Measurements from ENCODE around the gene SH2D7.
"Not testable (repeated sequence)": the region's sequence is repeated elsewhere in the genome, so short reads cannot be mapped to it uniquely, and the experiment has no call there.

The SH2D7 gene

DNA sequence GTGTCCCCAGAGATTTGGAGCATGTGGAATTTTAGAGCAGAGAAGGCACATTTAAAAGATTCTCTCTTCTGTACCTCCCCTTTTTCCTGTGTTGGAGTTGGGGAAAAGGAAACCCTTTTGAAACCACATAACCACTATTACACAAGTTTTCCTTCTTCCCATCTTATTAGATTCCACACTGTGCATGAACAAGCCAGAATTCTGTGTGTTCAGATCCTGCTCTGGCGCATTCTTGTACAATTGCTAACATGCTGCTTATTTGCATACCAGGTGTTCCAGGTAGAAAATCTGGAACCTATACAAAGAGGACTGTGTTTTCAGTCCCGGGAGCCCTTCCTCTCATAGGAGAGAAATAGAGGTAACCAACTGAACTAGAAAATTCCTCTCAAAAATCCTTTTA is 41.4 kb downstream of the SH2D7 start:
- DNase-seq (ENCODE audit: low read depth in 2 of 2) = no peak

DNA sequence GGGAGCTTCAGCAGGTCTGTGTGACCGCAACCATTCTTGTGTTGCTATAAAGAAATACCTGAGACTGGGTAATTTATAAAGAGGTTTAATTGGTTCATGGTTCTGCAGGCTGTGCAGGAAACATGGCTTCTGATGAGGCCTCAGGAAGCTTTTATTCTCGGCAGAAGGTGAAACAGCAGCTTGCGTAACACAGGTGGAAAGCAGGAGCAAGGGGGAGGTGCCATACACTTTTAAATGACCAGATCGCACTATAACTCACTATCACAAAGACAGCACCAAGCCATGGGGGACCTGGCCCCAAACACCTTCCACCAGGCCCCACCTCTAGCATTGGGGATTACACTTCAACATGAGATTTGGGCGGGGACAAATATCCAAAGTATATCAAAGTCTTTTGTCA is 47.2 kb downstream of the SH2D7 start:
- DNase-seq (ENCODE audit: low read depth in 2 of 2) = no peak

DNA sequence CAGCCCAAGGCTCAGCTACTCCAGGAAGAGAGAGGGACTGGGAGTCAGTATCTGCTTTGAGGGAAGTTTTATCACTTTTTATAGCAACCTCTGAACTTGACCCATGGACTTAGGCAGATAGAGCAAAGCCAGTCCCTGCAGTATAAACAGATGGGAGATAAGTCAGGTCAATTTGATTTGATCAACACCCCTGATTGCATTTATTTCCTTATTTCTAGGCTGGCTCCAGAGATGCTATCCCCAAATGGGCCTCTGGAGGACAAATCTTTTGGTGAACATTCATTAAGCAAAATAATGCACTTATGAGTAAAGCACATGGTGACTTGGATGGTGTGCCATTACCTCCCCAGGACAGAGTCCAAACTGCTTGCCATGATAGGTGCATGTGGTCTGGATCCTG is 47.9 kb downstream of the SH2D7 start:
- no peak for DNase-seq (ENCODE audit: low read depth in 2 of 2)

DNA sequence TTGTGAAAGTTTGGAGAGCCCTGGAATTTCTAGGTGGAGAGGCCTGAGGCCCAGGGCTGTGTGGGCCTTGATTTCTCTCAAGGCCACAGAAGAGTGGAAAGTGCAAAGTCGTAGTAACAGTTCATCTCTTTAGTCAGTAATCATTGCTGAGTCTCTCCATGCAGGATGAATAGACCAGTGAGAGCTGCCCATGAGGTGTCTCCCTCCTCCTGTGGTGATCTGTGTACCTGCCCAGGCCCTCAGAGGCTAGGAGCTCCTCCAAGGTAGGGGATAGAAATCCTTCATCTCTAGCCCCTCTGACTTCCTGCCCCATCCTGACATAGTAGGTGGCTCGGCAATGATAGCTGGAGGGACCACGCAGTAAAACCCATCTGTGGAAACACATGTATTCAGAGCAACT is 50.0 kb downstream of the SH2D7 start:
- no peak for DNase-seq (ENCODE audit: low read depth in 2 of 2)

DNA sequence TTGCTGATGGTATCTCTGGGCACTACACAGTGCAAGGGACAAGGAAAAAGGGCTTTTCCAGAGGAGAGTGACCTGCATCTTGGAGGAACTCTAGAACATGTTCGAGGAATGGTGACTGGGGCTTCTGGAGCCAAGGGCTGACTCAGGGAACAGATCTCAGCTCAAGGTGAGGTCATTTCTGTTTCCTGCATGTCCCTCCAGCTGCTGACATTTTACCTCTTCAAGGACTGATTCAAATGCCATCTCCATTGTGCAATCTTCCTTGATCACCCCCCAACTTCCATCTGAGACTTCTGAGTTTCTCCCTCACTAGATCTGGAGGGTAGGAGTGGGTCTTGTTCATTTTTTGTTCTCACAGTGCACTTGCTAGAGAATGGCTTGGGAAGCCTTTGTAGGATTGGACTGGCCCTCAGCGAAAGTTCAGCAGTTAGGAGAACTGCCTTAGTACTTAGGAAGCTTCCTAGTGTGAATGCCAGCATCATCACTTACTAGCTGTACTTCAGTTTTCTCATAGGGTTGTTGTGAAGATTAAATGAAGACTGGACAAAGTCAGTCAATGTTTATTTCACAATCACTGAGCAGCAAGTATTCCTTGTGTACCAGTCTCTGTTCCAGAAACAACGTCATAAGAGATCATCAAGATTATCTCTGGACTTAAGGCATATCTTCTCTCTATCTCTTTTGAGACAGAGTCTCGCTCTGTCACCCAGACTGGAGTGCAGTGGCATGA is 54.2 kb downstream of the SH2D7 start:
- DNase-seq (ENCODE audit: low read depth in 2 of 2) = no peak

DNA sequence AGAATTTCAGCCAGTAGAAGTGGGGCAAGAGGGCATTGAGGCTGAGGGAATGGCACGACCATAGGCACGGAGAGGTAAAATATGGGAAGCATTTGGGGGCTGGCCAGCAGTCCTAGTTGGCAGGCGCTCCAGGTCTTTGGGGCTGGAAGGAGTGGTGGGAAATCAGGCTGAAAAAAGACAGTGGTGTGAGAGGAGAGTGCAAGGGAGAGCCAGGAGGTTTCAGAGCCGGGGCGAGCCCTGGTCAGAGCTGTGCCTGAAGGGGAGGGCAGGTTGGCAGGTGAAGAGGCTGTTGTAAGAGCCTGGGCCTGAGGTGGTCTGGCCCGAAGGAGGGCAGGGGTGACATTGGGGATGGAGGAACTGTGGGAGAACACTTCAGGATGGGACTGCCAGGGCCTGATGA is 55.2 kb downstream of the SH2D7 start:
- DNase-seq (ENCODE audit: low read depth in 2 of 2) = no peak

DNA sequence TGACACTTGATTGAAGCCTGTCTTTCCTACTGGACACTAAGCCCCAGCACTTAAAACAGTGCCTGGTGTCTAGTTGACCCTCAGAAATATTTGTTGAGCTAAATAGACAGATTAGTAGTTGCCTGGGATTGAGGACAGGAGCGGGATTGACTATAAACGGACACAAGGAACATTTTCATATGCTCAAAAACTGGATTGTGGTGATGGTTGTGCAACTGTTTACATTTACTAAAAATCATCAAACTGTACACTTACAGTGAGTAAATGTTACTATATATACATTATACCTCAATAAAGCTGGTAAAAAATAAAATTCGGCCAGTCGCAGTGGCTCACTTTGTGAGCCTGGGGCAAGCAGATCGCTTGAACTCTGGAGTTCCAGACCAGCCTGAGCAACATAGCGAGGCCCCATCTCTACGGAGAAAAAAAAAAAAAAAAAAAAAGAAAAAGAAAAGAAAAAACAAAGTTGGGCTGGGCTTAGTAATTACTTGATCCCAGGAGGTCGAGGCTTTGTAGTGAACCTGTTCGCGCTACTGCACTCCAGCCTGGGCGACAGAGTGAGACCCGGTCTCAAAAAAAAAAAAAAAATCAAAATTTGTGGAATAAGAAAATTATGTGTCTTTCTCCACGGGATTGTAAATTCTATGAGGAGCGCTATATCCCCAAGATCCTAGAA is 56.2 kb downstream of the SH2D7 start:
- DNase-seq (ENCODE audit: low read depth in 2 of 2) = no peak

DNA sequence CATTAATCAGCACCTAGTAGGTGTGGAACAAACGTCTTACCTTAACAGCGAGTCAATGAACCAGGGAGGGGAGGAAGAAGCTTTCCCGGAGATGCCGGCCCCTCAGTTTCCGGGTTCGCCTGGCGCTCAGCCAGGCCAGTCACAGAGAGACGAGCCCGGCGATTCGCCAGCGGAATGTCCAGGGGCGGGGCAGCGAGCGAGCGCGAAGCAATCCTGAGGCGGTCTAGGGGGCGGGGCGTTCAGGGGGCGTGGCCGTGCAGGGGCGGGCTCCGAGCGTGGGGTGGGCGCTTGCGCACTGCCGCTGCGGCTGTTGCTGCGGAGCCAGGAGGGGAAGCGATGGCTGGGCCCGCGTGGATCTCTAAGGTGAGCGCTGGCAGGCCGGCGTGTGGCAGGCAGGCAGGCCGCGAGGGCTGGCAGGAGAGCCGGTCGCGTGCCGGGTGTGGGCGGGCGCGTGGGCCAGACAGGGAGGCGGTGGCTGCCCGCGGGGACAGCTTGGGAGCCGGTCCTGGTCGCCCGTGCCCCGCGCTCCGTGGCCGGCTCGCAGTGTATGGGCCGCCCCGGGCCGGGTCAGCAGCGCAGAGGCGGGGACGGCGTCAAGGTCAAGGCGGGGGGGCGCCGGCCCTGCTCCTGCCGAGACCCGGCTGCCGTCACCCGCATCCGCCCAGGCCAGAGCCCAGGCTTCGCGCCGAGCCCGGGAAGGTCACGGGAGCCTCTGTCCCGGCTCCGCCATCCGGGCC is 56.9 kb downstream of the SH2D7 start, which contains the start of gene IDH3A:
Gene IDH3A, plus strand, starts transcription at position 295 of the 737 bp plus-strand sequence. Its CDS starts 42 bp downstream, at position 337.
- DNase-seq (ENCODE audit: low read depth in 2 of 2) = peak; percentile 100

DNA sequence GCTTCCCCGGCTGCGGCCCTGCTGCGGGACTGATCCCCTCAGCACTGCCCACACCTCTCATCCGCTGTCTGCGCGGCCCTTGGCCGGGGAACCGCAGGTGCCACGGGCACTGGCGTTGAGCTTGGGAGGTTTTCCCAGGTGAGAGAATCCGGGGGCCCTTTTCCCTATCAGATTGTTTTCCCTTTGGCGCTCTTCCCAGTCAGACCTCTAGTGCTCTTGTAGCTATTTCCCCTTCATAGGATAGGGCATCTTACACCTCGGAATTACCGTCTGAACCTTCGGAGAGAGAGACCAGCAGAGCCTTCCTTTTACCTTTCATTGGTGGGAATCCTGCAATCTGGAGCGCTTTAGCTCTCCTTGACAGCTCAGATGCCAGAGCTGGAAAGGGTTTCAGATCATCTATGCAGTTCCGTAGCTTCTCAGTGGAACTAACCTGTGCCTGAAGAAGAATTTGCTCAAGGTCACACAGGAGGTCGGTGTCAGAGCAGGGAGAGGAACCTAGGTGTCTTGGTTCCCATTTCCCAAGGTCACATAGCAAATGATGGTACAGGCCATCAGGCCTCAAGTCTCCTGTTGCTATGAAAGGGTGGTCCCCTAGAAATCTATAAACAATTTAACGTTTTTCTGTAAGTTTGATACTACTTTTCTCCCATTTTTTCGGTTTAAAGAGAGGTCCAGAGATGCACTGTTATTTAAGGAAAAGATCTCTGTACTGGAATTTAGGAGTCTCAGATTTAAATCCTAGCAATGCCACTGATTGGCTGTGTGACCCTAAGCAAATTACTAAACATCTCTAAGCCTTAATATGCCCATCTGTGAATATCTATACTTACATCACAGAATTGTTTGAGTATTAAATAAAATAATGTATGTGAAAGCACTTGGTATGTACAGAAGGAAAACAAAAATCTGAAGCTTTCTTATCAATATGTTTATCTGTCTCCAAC is 57.7 kb downstream of the SH2D7 start:
- DNase-seq (ENCODE audit: low read depth in 2 of 2) = no peak

DNA sequence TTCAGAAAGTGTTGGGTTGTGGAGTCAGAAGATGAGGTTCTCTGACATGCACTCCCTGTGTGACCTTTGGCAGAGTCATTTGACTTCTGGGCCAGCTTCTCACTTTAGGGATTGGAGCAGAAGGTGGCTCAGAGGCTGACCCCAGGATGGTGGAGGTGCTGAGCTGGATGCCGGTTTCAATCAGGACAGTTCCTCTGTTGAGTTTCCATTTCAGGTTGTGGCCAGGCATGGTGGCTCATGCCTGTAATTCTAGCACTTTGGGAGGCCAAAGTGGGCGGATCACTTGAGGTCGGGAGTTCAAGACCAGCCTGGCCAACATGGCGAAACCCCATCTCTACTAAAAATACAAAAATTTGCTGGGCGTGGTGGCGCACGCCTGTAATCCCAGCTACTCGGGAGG is 58.7 kb downstream of the SH2D7 start:
- DNase-seq (ENCODE audit: low read depth in 2 of 2) = not testable (repeated sequence)

Measured in stimulated activated CD8-positive, alpha-beta memory T cell treated with anti-CD3 and anti-CD28 coated beads, Interleukin-2, amount 100 ng/mL, for 48 hours (primary cell).